ENCODE results near the gene ANKRD61.
"Not testable (repeated sequence)": the region's sequence is repeated elsewhere in the genome, so short reads cannot be mapped to it uniquely, and the experiment has no call there.

The ANKRD61 gene

GRCh38 chr7:6008668-6009611 lies 22.2 kb upstream of the ANKRD61 start, which contains the start of the genes AIMP2 and PMS2:
TSS of gene AIMP2 (plus strand) at chr7:6009272. CDS start at chr7:6009364, 92 bp downstream.
TSS of gene PMS2 (minus strand) at chr7:6009049. CDS start at chr7:6009019, 30 bp downstream.
- Histone ChIP-seq H3K9me2 (replicated peaks; ENCODE audit: control insufficient read depth, low read length) (no peaks in the 10 kb centered on the region), H3K79me2 (ENCODE audit: control insufficient read depth, low read length) (peaks cover 80% of the 10 kb centered on the region), H3K9me3 (ENCODE audit: control insufficient read depth, insufficient read depth, low read length) (no peaks in the 10 kb centered on the region), H3K27me3 (ENCODE audit: control insufficient read depth, low read length) (no peaks in the 10 kb centered on the region), H3F3A (ENCODE audit: control insufficient read depth, insufficient read depth) (peaks cover 11% of the 10 kb centered on the region; the same call in 1 of the 2 replicates), H3K4me2 (ENCODE audit: low read length) (peak within 1 kb of the TSS; percentile 68), H3K27ac (ENCODE audit: low read depth, low read length) (peak within 1 kb of the TSS; percentile 77), H3K4me1 (ENCODE audit: control insufficient read depth, low read length) (peaks cover 28% of the 10 kb centered on the region), H4K20me1 (ENCODE audit: control insufficient read depth, insufficient read depth, low read depth, low read length) (no peaks in the 10 kb centered on the region), H3K4me3 (ENCODE audit: low read length) (peak within 1 kb of the TSS; percentile 88), H3K36me3 (ENCODE audit: control insufficient read depth, low read length) (peaks cover 53% of the 10 kb centered on the region)
- TF ChIP-seq EZH2phosphoT487 (IDR thresholded peaks at IDR 0.05; ENCODE audit: borderline replicate concordance, low read length) (no peak), CTCF (IDR thresholded peaks at IDR 0.05; ENCODE audit: low read depth, low read length, poor library complexity, severe bottlenecking) (peak; percentile 48)

GRCh38 chr7:6010370-6010769 lies 20.8 kb upstream of the ANKRD61 start:
- Histone ChIP-seq H3K79me2 (ENCODE audit: control insufficient read depth, low read length) (peaks cover 88% of the 10 kb centered on the region), H3K4me2 (ENCODE audit: low read length) (peak overlapping the region; percentile 68), H3K36me3 (ENCODE audit: control insufficient read depth, low read length) (peaks cover 53% of the 10 kb centered on the region), H3K4me3 (ENCODE audit: low read length) (peak overlapping the region; percentile 88), H3K4me1 (ENCODE audit: control insufficient read depth, low read length) (peaks cover 28% of the 10 kb centered on the region)
- H3K27me3 ChIP-seq (ENCODE audit: control insufficient read depth, low read length); H3K27ac ChIP-seq (ENCODE audit: low read depth, low read length); H4K20me1 ChIP-seq (ENCODE audit: control insufficient read depth, insufficient read depth, low read depth, low read length); H3K9me3 ChIP-seq (ENCODE audit: control insufficient read depth, insufficient read depth, low read length); H3F3A ChIP-seq (ENCODE audit: control insufficient read depth, insufficient read depth); H3K9me2 ChIP-seq (replicated peaks; ENCODE audit: control insufficient read depth, low read length): not testable (repeated sequence)

GRCh38 chr7:6011541-6011940 lies 19.6 kb upstream of the ANKRD61 start:
- Histone ChIP-seq H3K4me2 (ENCODE audit: low read length) (peak overlapping the region; percentile 68), H3K4me3 (ENCODE audit: low read length) (no peak overlapping the region; the same call in 1 of the 2 replicates), H3K27ac (ENCODE audit: low read depth, low read length) (no peak overlapping the region), H3K4me1 (ENCODE audit: control insufficient read depth, low read length) (peaks cover 34% of the 10 kb centered on the region), H3K79me2 (ENCODE audit: control insufficient read depth, low read length) (peaks cover 89% of the 10 kb centered on the region), H3K27me3 (ENCODE audit: control insufficient read depth, low read length) (no peaks in the 10 kb centered on the region), H3F3A (ENCODE audit: control insufficient read depth, insufficient read depth) (0 out of 2 replicates have a peak, but pooled peaks cover 8% of the 10 kb centered on the region), H3K36me3 (ENCODE audit: control insufficient read depth, low read length) (peaks cover 60% of the 10 kb centered on the region), H3K9me3 (ENCODE audit: control insufficient read depth, insufficient read depth, low read length) (no peaks in the 10 kb centered on the region), H3K9me2 (replicated peaks; ENCODE audit: control insufficient read depth, low read length) (no peaks in the 10 kb centered on the region), H4K20me1 (ENCODE audit: control insufficient read depth, insufficient read depth, low read depth, low read length) (no peaks in the 10 kb centered on the region)
- TF ChIP-seq EZH2phosphoT487 (IDR thresholded peaks at IDR 0.05; ENCODE audit: borderline replicate concordance, low read length) (no peak), CTCF (IDR thresholded peaks at IDR 0.05; ENCODE audit: low read depth, low read length, poor library complexity, severe bottlenecking) (no peak)

Data from DOHH2 (cell line).